Activated T-cell treated with anti-CD3 and anti-CD28 coated beads, Interleukin-2, amount 50 U/mL, for 24 hours (primary cell): ENCODE measurements around the gene AIMP2.

Source experiments
- DNase-seq: peaks from one replicate; pipeline ENCODE4 v3.0.0-alpha.2; 2020
- H3K27ac Mint-ChIP-seq: 2 replicates; pipeline ENCODE4 v1.8.0; 2020; ENCODE audit warnings: mild to moderate bottlenecking, mixed read lengths
- H3K27me3 Mint-ChIP-seq: 2 replicates; pipeline ENCODE4 v1.8.0; 2020; ENCODE audit warnings: mixed read lengths
- H3K36me3 Mint-ChIP-seq: 2 replicates; pipeline ENCODE4 v1.8.0; 2020; ENCODE audit warnings: low read depth, mixed read lengths
- H3K4me1 Mint-ChIP-seq: 2 replicates; pipeline ENCODE4 v1.8.0; 2020; ENCODE audit warnings: low read depth, mixed read lengths
- H3K4me3 Mint-ChIP-seq: 2 replicates; pipeline ENCODE4 v1.8.0; 2020; ENCODE audit warnings: mild to moderate bottlenecking, moderate library complexity, mixed read lengths
- H3K9me3 Mint-ChIP-seq: 2 replicates; pipeline ENCODE4 v1.8.0; 2020; ENCODE audit warnings: mixed read lengths

The AIMP2 gene

DNA sequence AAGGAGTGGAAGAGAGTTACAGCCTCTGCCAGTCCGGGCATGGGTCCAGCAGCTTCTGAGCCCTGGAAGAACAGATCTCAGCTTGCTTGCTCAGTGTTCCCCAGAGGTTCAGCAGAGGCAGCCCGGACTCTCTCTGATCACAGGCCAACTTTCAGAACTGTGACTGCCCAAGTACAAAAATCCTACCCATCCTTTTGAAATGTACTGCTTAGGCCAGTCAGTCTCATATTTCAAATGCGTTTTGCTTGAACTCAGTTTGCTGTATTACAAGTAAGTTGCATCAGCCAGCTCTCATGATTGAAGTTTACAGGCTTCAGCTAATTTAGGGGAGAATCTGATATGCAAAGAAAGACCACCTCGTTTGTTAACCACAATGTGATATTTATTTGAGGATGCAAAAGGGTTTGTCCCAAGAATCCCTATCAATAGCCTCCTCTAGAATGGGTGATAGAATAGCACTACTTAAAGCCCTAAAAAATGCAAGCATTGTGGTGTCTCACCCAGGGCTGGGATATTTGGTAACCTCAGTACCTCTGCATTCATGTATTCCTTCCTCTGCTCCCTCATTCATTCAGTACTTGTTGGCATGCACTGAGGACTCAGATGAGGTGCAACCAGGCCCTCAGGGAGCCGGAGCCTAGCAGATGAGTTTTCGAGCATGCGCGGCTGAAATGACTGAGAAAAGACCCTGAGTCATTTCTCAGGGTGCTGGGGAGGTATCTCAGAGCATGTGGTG is 7.0 kb downstream of the AIMP2 start:
- no peak overlapping the region for H3K4me3 Mint-ChIP-seq
- no peak for DNase-seq
- H3K4me1 Mint-ChIP-seq: peaks cover 37% of the 10 kb centered on the region
- peaks cover 98% of the 10 kb centered on the region for H3K36me3 Mint-ChIP-seq
- no peaks in the 10 kb centered on the region for H3K9me3 Mint-ChIP-seq
- H3K27ac Mint-ChIP-seq: peak overlapping the region; percentile 83
- no peaks in the 10 kb centered on the region for H3K27me3 Mint-ChIP-seq

DNA sequence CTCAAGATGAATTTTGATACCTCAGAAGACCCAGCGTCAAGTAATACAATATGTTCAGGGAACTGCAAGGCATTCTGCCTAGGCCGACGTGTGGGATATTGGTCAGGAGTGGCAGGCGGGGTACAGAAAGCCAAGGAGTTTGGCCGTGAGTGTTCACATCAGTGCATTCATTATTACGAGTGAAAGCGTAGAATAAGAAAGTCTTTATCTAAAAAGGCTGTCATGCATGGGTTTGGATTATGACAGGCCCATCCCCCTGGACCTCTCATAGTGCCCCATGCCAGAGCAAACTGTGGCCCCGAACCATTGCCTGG is 7.5 kb downstream of the AIMP2 start:
- Mint-ChIP-seq H3K4me3 (no peak overlapping the region), H3K27me3 (no peaks in the 10 kb centered on the region), H3K9me3 (no peaks in the 10 kb centered on the region), H3K36me3 (peaks cover 98% of the 10 kb centered on the region), H3K27ac (peak overlapping the region; percentile 83), H3K4me1 (peaks cover 32% of the 10 kb centered on the region)
- DNase-seq: no peak

DNA sequence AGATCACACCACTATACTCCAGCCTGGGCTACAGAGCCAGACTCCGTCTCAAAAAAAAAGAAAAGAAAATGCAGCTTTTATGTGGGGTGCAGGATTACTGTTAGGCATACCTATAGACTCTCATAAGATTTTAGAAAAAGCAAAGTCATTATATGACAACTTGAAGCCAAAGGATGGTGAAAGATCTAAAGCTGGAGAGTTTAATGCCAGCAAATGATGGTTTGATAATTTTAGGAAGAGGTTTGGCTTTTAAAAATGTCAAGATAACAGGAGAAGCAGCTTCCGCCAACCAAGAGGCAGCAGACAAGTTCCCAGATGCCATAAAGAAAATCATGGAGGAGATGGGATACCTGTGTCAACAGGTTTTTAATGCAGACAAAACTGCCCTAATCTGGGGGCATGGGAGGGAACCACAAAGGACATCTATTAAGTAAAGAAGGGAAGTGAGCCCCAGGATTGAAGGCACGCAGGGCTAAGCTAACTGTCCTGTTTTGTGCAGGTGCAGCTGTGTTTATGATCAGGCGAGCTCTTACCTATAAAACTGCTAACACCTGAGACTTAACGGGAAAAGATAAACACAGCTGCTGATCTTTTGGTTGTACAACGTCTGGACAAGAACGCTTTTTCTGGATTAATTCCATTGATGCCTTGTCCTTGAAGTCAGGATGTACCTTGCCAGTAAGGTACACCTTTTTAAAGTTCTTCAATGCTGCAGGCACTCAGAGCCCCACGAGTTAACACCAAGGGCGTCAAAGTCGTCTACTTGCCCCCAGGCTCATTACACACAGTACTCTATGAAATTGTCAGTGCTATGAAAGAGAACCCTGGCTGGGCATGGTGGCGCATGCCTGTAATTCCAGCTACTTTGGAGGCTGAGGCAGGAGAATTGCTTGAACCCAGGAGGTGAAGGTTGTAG is 11.6 kb downstream of the AIMP2 start:
- H3K4me3 Mint-ChIP-seq: no peak overlapping the region
- no peaks in the 10 kb centered on the region for H3K9me3 Mint-ChIP-seq
- H3K4me1 Mint-ChIP-seq: peaks cover 9% of the 10 kb centered on the region
- H3K27ac Mint-ChIP-seq: peak overlapping the region; percentile 35
- no peaks in the 10 kb centered on the region for H3K27me3 Mint-ChIP-seq
- no peak for DNase-seq
- H3K36me3 Mint-ChIP-seq: peaks cover 99% of the 10 kb centered on the region

DNA sequence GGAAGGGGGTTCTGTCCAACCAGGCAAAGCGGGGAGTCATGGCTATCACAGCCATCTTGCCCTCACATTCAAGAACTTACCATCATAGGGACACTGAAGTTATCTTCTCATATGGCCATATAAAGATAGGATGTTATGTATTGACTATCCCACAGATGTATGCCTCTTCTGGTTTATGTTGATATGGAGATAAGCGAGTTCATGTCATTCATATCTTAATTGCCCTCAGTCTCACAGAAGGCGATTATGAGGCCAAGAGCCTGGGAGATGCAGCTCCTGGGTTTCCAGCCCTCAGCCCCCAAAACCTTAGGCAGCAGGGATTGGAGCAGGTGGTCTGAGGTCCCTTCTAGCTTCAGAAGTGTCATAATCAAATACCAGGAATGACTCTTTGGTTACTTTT is 13.6 kb downstream of the AIMP2 start:
- peaks cover 99% of the 10 kb centered on the region for H3K36me3 Mint-ChIP-seq
- no peaks in the 10 kb centered on the region for H3K27me3 Mint-ChIP-seq

DNA sequence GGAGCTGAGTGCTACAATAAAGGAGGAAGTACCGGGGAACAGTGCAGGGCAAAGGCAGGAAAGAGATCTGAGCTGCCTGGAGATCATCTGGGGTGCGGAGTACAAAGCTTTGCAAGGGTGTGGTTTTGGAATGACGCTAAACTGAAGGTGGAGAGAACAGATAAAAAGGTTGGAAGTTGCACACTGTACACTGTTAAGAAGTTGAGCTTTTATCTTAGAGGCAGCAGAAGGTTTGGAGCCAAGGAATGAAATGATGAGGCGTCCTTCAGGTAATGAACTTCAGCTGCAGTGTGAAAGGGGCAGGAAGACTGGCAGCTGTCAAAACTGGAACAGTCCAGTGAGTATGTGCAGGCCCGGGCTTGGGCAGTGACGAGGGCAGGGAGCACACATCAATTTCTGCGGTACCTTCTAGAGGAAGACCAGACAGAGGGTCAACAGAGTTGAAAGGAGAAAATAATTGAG is 14.9 kb downstream of the AIMP2 start:
- peak overlapping the region; percentile 50 for H3K27ac Mint-ChIP-seq

More for the DNA sequence above, 13.6 kb downstream of the AIMP2 start:
- no peaks in the 10 kb centered on the region for H3K9me3 Mint-ChIP-seq
- peak overlapping the region; percentile 56 for H3K27ac Mint-ChIP-seq
- H3K4me3 Mint-ChIP-seq: no peak overlapping the region
- peaks cover 19% of the 10 kb centered on the region for H3K4me1 Mint-ChIP-seq
- DNase-seq: no peak

DNA sequence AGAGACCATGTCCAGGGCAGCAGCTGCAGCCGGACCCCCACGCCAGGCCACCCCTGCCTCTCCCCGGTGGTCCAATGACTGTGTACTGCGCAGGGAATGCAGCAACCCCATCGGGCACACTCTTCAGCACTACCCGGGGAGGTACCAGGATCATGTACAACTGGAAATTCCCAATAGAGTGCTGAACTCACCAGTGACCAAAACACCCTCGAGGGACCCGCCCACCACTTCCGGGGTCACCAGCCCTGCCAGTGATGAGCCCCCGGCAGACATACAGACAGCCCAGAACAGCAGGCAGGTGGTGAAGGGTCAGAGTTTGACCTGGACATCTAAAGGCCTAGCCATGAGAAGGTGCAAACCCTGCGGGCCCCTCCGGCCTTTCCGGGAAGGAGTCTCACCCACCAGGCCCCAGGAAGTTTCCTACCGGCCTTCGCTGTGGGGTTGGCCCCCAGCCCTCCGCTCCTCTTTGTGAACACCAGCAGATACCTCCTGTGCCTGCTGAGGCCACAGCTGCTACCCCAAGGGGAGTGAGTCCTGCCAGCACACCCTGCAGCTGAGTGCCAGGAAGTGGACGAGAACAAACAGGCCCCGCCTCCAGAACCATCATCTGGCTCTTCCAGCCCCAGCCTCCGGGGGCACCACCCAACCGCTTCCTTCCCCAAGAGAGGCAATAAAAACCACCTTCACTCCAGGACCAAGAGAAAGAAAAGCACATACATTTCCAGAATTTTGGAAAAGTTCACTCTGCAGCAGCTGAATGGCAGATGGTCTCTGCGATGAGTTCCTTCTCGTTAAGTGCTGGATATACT is 17.1 kb downstream of the AIMP2 start:
- no peaks in the 10 kb centered on the region for H3K9me3 Mint-ChIP-seq
- H3K36me3 Mint-ChIP-seq: peaks cover 99% of the 10 kb centered on the region
- H3K27ac Mint-ChIP-seq: peak overlapping the region; percentile 93
- DNase-seq: peak; percentile 67
- peak overlapping the region; percentile 58 for H3K4me3 Mint-ChIP-seq
- peaks cover 19% of the 10 kb centered on the region for H3K4me1 Mint-ChIP-seq
- no peaks in the 10 kb centered on the region for H3K27me3 Mint-ChIP-seq

More for the DNA sequence above, 14.9 kb downstream of the AIMP2 start:
- H3K4me3 Mint-ChIP-seq: no peak overlapping the region
- H3K9me3 Mint-ChIP-seq: no peaks in the 10 kb centered on the region
- H3K4me1 Mint-ChIP-seq: peaks cover 19% of the 10 kb centered on the region
- H3K27me3 Mint-ChIP-seq: no peaks in the 10 kb centered on the region
- peaks cover 100% of the 10 kb centered on the region for H3K36me3 Mint-ChIP-seq
- no peak for DNase-seq

DNA sequence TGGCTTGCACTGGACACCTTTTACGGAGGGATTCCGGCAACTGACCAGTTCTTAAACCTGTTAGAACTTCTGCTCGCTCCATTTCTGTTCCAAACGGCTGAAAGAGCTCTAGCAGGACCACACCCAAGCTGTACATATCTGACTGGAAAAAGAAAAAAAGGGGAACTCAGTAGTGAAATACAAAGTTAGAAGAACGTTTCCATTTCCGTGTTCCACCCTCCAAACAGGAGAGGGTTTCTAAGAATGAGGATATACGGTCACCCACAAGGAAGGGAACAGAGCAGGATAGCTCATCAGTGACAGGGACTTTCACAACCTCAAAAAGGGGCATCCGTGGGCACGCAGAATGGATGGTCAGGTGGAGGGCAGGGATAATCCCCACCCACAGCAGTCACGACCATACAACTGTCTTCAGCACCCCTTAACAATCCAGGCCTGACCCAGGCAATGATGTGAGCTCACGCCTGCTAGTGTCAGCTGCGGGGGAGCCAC is 17.8 kb downstream of the AIMP2 start:
- H3K9me3 Mint-ChIP-seq: no peaks in the 10 kb centered on the region
- no peak overlapping the region for H3K4me3 Mint-ChIP-seq
- DNase-seq: no peak
- H3K4me1 Mint-ChIP-seq: peaks cover 21% of the 10 kb centered on the region
- no peaks in the 10 kb centered on the region for H3K27me3 Mint-ChIP-seq
- peak overlapping the region; percentile 93 for H3K27ac Mint-ChIP-seq
- peaks cover 98% of the 10 kb centered on the region for H3K36me3 Mint-ChIP-seq

DNA sequence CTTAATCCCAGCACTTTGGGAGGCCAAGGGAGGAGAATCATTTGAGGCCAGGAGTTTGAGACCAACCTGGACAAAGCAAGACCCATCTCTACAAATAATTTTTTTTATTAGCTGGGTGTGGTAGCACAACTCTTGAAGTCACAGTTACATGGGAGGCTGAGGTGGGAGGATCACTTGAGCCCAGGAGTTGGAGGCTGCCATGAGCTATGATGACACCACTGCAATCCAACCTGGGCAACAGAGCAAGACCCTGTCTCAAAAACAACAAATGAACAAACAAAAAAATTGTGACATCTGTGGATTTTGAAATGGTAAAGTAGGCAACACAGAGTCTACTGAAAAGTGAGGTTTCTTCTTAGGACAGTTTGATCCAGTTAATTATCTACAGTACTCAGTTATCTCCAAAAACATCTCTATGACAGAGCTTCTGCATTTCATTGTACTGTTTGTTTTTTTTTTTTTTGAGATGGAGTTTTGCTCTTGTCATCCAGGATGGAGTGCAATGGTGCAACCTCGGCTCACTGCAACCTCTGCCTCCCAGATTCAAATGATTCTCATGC is 18.8 kb downstream of the AIMP2 start:
- H3K36me3 Mint-ChIP-seq: peaks cover 96% of the 10 kb centered on the region
- no peak for DNase-seq
- H3K4me1 Mint-ChIP-seq: peaks cover 27% of the 10 kb centered on the region
- H3K9me3 Mint-ChIP-seq: no peaks in the 10 kb centered on the region
- H3K27me3 Mint-ChIP-seq: no peaks in the 10 kb centered on the region
- H3K4me3 Mint-ChIP-seq: no peak overlapping the region
- H3K27ac Mint-ChIP-seq: peak overlapping the region; percentile 93

DNA sequence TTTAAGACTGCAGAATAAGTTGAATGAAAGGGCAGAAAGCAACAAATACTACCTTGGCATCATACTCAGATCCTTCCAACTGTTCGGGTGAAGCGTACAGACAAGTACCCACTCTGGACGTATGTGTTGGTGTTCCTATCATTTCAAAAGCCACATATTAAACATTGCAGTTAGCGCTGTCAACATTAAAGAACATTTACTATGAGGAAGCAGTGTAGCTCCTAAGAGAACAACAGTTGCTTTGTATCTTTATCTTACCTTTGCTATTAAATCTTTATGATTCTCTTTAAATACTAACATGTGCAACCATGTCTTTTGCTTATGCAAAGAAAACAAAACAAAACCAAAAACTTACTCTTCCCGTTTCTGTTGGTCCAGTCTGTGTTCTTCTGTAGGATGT is 19.5 kb downstream of the AIMP2 start:
- H3K27me3 Mint-ChIP-seq: no peaks in the 10 kb centered on the region
- no peak overlapping the region for H3K4me3 Mint-ChIP-seq
- H3K4me1 Mint-ChIP-seq: peaks cover 27% of the 10 kb centered on the region
- no peak for DNase-seq
- H3K36me3 Mint-ChIP-seq: peaks cover 94% of the 10 kb centered on the region
- no peak overlapping the region for H3K27ac Mint-ChIP-seq
- H3K9me3 Mint-ChIP-seq: no peaks in the 10 kb centered on the region

DNA sequence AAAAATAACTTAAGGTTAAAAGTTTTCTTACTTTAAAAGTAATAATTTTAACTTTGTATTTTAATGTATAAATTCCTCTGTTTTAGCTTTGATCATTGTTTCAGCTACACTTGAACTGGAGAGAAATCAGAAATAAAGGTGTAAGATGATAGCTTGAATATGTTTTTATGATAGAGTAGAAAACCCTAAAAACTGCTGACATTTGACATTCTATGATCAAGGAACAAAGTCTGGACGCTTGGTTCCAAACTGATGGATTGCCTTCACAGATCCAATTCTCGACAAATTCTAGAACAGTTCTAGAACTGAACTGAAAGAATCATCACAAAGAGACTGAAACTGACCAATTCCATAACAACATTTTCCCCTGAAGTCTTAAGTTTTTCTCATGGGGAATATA is 21.9 kb downstream of the AIMP2 start, which contains the start of gene ANKRD61:
Gene ANKRD61 (plus strand): TSS at position 389 of the 400 bp plus-strand sequence. CDS start 0 bp downstream, at position 389.
- no peaks in the 10 kb centered on the region for H3K9me3 Mint-ChIP-seq

DNA sequence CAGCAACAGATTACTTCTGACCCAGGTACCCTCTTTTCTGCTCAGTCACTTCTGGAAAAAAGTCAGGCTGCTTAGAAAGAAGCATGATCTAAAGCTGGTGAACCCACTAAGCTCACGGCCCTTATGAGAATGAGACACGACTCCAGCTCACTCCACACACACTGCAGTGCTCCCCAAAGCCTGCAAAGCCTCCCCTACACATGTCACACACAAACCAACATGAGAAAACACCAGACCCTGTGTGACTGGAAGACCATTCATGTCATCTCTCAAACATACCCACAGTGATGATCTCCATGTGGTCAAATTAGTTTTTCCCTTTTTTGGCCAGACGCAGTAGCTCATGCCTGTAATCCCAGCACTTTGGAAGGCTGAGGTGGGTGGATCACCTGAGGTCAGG is 22.5 kb downstream of the AIMP2 start:
- no peak for DNase-seq
- H3K9me3 Mint-ChIP-seq: no peaks in the 10 kb centered on the region
- no peaks in the 10 kb centered on the region for H3K27me3 Mint-ChIP-seq
- peaks cover 92% of the 10 kb centered on the region for H3K36me3 Mint-ChIP-seq
- H3K4me3 Mint-ChIP-seq: no peak overlapping the region
- peak overlapping the region; percentile 66 for H3K27ac Mint-ChIP-seq
- peaks cover 18% of the 10 kb centered on the region for H3K4me1 Mint-ChIP-seq

More for the DNA sequence above, 21.9 kb downstream of the AIMP2 start, which contains the start of gene ANKRD61:
- peaks cover 92% of the 10 kb centered on the region for H3K36me3 Mint-ChIP-seq
- H3K27ac Mint-ChIP-seq: peak within 1 kb of the TSS; percentile 66
- DNase-seq: no peak
- peaks cover 24% of the 10 kb centered on the region for H3K4me1 Mint-ChIP-seq
- no peaks in the 10 kb centered on the region for H3K27me3 Mint-ChIP-seq
- no peak within 1 kb of the TSS for H3K4me3 Mint-ChIP-seq

DNA sequence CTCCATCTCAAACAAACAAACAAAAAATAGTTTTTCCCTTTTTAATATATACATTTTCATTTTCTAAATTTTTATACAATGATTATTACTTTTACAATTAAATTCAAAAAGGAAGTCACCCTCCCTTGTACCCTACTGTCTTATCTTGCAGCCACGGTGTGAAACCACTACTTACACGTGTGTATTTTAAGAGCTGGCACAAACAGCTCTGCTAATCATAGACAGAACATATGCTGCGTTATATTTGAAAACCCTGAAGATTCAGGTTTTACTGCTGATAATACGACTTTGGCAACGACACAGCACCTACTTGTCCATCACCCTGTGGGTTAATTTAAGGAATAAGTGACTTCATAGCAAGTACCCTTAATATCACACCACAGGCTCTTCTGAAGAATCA is 23.1 kb downstream of the AIMP2 start:
- H3K4me3 Mint-ChIP-seq: no peak overlapping the region
- H3K27me3 Mint-ChIP-seq: no peaks in the 10 kb centered on the region
- H3K27ac Mint-ChIP-seq: no peak overlapping the region
- H3K36me3 Mint-ChIP-seq: peaks cover 92% of the 10 kb centered on the region
- no peaks in the 10 kb centered on the region for H3K9me3 Mint-ChIP-seq
- peaks cover 12% of the 10 kb centered on the region for H3K4me1 Mint-ChIP-seq
- no peak for DNase-seq

DNA sequence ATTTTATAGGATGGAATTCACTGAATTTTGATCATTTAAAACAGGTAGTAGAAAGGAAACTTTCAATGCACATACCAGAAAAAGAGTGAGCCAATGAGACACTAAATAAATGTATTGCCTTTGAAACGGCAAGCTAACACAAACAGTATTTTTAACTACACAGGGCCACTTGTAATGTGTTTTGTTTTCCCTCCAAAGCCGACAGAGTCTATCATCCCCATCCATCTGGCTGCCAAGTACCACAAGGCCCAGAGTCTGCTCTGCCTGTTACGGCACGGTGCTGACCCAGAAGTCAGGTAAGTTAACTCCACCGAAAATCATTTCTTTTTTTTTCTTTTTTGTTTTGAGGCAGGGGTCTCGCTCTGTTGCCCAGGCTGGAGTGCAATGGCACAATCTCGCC is 23.6 kb downstream of the AIMP2 start:
- peaks cover 92% of the 10 kb centered on the region for H3K36me3 Mint-ChIP-seq

DNA sequence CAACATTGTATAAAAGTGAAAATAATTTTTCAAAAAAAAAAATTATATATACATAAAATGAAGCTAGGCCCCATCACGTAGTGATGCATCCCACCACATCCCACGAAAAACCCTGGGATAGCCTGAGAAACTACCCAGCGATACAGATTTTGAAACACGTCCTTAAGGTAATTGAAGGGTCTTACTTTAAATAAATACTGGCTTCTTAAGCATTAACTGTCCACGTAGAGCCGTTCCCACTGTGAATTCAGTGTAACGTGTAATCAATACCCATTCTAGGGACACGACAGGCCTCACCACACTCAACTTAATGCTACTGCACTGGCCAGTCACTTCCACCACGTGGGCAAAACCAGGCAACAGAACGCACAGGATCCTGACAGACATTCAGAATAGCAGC is 26.1 kb downstream of the AIMP2 start:
- DNase-seq: no peak
- Mint-ChIP-seq H3K27ac (no peak overlapping the region), H3K4me1 (peaks cover 8% of the 10 kb centered on the region), H3K27me3 (no peaks in the 10 kb centered on the region), H3K36me3 (peaks cover 85% of the 10 kb centered on the region), H3K9me3 (no peaks in the 10 kb centered on the region), H3K4me3 (no peak overlapping the region)

More for the DNA sequence above, 23.6 kb downstream of the AIMP2 start:
- DNase-seq: no peak
- Mint-ChIP-seq H3K27me3 (no peaks in the 10 kb centered on the region), H3K4me3 (no peak overlapping the region), H3K4me1 (peaks cover 8% of the 10 kb centered on the region), H3K9me3 (no peaks in the 10 kb centered on the region), H3K27ac (peak overlapping the region; percentile 18)
